Eye (tissue), 1 donor: ENCODE results near the gene RASIP1.
"Not testable (repeated sequence)": the region's sequence is repeated elsewhere in the genome, so short reads cannot be mapped to it uniquely, and the experiment has no call there.

Source experiments
- DNase-seq: peaks from one replicate; pipeline ENCODE4 v3.0.0-alpha.2; 2015

RASIP1 gene

GRCh38 chr19:48740164-48740972 lies at the start of gene RASIP1:
Gene RASIP1 (minus strand): TSS chr19:48740610. CDS start chr19:48740282, 328 bp downstream.
- DNase-seq: no peak

DNA sequence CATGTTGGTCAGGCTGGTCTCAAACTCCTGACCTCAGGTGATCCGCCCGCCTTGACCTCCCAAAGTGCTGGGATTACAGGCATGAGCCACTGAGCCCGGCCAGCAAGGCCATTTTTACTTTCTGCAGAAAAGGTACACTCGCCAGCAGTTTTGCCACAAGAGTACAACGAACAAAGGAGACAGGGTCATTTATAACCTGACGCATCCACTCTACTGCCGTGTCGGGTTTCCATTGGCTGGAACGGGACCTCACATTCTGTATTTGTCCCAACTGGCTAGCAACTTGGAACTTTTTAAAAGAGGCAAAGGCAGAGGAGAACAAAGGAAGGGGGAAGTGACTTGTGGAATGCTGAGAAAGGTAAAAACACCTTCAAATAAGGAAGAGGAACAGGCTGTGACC lies 46.9 kb upstream of the RASIP1 start:
- DNase-seq: not testable (repeated sequence)

- DNase-seq: not testable (repeated sequence)
Measured at GRCh38 chr19:48786422-48786821, 46.0 kb upstream of the RASIP1 start.

DNA sequence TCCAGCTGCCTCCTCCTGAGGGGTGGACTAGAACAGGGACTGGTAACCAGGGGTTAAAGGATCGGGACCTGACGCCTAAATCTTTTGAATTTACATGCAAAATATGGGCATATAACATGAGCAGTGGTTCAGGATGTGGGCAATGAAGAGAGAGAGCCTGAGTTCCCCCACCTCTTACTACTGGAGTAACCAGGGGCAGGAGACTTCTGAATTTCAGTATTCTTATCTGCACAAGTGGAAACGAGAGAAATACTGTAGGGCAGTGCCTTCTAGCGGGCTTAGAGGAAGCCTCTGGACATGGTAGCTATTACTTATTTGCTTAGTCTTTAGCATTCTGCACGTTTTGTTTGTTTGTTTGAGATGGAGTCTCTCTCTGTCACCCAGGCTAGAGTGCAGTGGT lies 44.1 kb upstream of the RASIP1 start:
- DNase-seq: no peak

GRCh38 chr19:48780631-48781391 lies 40.4 kb upstream of the RASIP1 start:
- DNase-seq: peak; percentile 36

- no peak for DNase-seq
Measured at GRCh38 chr19:48779636-48780035, 39.2 kb upstream of the RASIP1 start.

DNA sequence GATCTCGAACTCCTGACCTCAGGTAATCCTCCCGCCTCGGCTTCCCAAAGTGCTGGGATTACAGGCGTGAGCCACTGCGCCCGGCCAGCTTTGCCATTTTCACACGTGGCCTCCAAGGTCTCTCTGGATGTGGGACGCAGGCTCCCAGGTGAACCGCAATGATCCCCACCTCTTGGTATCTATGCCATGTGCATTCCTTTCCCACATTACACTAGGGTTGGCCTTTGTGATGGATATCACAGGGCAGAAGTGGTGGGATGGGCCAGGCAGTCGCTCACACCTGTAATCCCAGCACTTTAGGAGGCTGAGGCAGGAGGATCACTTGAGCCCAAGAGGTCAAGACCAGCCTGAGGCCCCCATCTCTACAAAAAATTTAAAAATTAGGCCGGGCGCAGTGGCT lies 37.3 kb upstream of the RASIP1 start:
- DNase-seq: no peak

DNA sequence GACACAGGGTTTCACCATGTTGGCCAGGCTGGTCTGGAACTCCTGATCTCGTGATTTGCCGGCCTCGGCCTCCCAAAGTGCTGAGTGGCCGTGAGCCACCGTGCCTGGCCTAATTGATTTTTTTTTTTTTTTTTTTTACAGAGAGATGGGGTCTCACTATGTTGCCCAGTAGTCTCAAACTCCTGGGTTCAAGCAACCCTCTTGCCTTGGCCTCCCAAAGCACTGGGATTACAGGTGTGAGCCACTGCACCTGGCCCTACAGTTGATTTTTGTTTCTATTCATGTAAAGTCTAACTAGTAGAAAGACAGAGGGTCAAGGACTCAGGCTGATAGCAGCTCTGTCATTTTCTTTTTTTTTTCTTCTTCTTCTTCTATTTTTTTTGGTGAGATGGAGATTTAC lies 36.7 kb upstream of the RASIP1 start:
- no peak for DNase-seq

GRCh38 chr19:48772503-48772953 lies 32.1 kb upstream of the RASIP1 start:
- DNase-seq: no peak

GRCh38 chr19:48770734-48771472 lies 30.5 kb upstream of the RASIP1 start:
- DNase-seq: no peak

DNA sequence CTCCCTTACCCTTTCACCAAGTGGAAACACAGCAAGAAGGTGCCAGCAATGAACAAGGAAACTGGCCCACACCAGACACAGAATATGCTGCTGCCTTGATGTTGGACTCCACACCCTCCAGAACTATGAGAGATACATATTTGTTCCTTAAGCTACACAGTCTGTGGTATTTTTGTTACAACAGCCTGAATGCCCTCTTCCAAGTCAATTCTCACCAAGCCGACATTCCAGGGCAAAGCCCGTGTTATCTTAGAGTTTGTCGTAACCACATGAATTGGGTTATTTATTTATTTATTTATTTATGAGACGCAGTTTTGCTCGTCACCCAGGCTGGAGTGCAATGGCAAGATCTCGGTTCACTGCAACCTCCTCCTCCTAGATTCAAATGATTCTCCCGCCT lies 29.9 kb upstream of the RASIP1 start:
- no peak for DNase-seq

DNA sequence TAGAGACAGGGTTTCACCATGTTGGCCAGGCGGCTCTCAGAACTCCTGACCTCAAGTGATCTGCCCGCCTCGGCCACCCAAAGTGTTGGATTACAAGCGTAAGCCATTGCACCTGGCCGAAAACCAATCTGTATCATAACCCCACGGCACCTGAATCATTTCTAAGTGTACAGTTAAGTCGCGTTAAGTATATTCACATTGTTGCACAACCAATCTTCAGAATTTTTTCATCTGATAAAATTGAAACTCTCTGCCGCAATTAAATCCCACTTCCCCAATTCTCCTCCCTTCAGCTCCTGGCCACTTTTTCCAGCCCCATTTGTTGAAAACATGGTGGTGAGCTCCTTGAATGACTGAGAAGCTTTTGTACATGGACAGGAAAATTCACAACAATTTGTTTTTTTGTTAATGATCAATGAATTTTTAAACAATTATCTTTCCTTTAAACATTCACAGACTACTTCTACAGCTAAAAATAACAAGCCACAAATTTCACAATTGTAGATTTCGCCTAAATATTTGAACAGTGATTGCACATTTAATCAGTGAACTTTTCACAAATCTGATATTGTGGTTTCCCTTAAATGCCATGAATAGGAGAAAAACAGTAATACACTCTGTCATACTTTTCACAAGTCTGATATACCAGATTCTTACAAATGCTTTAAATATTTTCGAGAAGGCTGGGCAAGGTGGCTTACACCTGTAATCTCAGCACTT lies 28.7 kb upstream of the RASIP1 start:
- DNase-seq: no peak

DNA sequence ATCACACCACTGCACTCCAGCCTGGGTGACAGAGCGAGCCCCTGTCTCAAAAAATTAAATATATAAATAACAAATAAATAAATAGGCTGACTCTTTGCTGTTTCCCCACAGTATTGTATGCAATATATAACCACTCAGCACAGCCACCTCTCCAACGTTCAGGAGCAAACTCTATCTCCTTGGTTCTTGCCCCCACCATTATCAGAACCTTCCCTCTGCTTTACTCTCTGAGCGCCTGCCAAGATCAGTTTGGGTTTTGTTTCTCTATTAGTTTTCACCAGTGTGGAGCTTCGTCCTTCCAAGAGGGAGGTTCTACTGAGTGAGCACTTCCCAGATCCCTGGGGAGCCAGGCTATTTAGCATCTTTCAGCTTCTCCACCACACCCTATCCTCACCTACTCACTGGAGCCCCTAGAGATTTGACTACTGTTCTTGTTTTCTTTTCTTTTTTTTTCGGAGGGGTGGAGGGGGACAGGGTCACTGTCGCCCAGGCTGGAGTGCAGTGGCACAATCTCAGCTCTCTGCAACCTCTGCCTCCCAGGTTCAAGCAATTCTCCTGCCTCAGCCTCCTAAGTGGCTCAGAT lies 27.9 kb upstream of the RASIP1 start:
- not testable (repeated sequence) for DNase-seq

GRCh38 chr19:48765816-48766215 lies 25.4 kb upstream of the RASIP1 start:
- not testable (repeated sequence) for DNase-seq

DNA sequence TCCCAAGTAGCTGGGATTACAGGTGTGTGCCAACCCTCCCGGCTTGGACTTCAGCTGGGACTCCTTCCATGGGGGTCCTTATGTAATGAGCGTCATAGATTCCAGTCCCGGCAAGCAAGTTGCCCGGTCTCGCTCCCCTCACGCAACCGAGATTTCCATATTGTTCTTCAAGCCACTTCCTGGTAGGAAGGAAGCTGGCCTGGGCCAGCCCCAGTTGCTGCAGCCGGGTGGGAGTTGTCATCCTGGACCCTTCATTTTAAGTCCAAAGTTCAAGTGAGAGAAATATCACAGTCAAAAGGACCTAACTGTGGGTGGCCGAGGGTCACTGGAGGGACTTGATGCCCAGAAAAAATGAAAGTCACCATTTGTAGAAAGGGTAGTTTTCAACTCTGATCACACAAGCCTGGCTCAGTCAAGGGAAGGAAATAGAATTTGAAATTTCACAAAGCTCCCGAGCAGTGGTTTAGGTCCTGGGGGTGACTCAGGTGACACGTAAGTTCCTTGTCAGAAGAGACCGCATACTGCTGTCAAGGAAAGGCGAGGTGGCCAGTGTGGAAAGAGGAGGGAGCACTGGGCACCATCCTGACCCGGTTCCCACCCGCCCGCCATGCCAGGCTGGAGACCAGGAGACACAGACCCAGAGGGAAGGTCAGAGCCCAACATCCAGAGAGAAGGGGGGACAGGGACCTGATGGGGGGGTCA lies 20.2 kb upstream of the RASIP1 start:
- no peak for DNase-seq

GRCh38 chr19:48757741-48758144 lies 17.3 kb upstream of the RASIP1 start:
- DNase-seq: no peak

DNA sequence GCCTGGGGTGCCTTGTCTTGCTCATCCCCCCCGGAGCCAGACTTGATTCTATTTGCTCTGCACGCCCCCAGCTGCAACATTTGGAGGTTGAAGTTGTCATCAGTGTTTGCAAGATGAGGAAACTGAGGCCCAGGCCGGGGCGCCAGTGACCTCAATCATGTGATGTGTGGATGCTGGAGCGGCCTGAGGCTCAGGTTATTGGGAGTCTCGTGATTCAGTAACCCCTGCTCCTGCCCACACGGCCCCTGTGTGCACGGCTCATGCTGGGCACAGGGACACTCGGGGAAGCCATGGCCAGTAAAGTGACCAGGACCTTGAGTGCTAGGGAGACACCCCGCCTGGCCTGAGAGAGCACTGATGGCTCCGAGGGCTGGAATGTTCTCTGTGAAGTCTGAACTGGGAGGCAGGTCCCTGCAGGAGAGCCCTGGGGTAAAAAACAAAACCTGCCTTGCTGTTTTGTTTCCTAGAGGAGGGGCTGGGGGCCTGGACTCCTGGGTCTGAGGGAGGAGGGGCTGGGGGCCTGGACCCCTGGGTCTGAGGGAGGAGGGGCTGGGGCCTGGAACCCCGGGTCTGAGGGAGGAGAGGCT lies 16.8 kb upstream of the RASIP1 start:
- DNase-seq: no peak

- no peak for DNase-seq
Measured at GRCh38 chr19:48756686-48757085, 16.3 kb upstream of the RASIP1 start.

GRCh38 chr19:48756212-48756611 lies 15.8 kb upstream of the RASIP1 start:
- no peak for DNase-seq

GRCh38 chr19:48755787-48756186 lies 15.4 kb upstream of the RASIP1 start:
- no peak for DNase-seq

- DNase-seq: no peak
Measured at GRCh38 chr19:48755084-48755641, 14.8 kb upstream of the RASIP1 start, which contains the start of gene FGF21. Gene FGF21 (plus strand): TSS chr19:48755524. CDS start chr19:48756237, 713 bp downstream.
